K562 (cell line): ENCODE measurements around the gene SLIT1.

Source experiments
- CREM ChIP-seq: IDR thresholded peaks from 2 replicates; pipeline ENCODE4 v1.6.1; 2014; ENCODE audit warnings: antibody characterized with exemption, low read depth
- CTCF ChIP-seq, 3 experiments: IDR thresholded peaks in 2 of 3; conservative IDR thresholded peaks in 1 of 3; 2 replicates each; pipeline ENCODE4 v1.5.1; 2011 to 2012; ENCODE audit warnings: low read length in 3 of 3, mild to moderate bottlenecking in 3 of 3, control low read depth in 2 of 3, improper control_type of control experiment in 1 of 3, inconsistent platforms in 1 of 3, low read depth in 1 of 3, mixed read lengths in 1 of 3, moderate library complexity in 1 of 3; ENCODE audit not compliant: insufficient read depth in 2 of 3
- DPF2 ChIP-seq: fragments of 450-650 bp; IDR thresholded peaks from 2 replicates; pipeline ENCODE4 v1.6.1; 2016
- EZH2 ChIP-seq: IDR thresholded peaks from 2 replicates; pipeline ENCODE4 v1.6.1; 2012; ENCODE audit warnings: low read depth, mild to moderate bottlenecking, inconsistent platforms, low read length, borderline replicate concordance
- FOXM1 ChIP-seq, 2 experiments: fragments of 450-650 bp in 1 of 2; sonication (generic) in 1 of 2; formaldehyde crosslinking in 1 of 2; IDR thresholded peaks; 2 replicates each; pipeline versions ENCODE4 v1.6.1 to v1.9.0; 2017 to 2022; ENCODE audit warnings: low read depth in 2 of 2, mild to moderate bottlenecking in 2 of 2, missing genetic modification reagents in 1 of 2, moderate library complexity in 1 of 2
- RCOR1 ChIP-seq, 2 experiments: IDR thresholded peaks; 2 replicates each; pipeline ENCODE4 v1.6.1; 2012; ENCODE audit warnings: low read depth in 2 of 2, low read length in 2 of 2, borderline replicate concordance in 1 of 2, improper control_type of control experiment in 1 of 2
- SP1 ChIP-seq: sonication (generic); formaldehyde crosslinking; IDR thresholded peaks from 2 replicates; pipeline ENCODE4 v1.8.1; 2022; ENCODE audit warnings: mild to moderate bottlenecking, missing genetic modification reagents
- USF2 ChIP-seq: sonication (generic); formaldehyde crosslinking; IDR thresholded peaks from 2 replicates; pipeline ENCODE4 v1.5.0; 2020; ENCODE audit warnings: missing genetic modification reagents
- YY1 ChIP-seq, 3 experiments: IDR thresholded peaks; 2 replicates each; pipeline ENCODE4 v1.6.1; 2011; ENCODE audit warnings: low read length in 2 of 3, mild to moderate bottlenecking in 2 of 3, moderate library complexity in 2 of 3, borderline replicate concordance in 1 of 3, control low read depth in 1 of 3, low read depth in 1 of 3; ENCODE audit not compliant: insufficient read depth in 3 of 3, insufficient replicate concordance in 2 of 3, control insufficient read depth in 1 of 3, insufficient read length in 1 of 3; ENCODE audit errors: extremely low read depth in 1 of 3
- ZNF408 ChIP-seq: fragments of 250-450 bp; sonication (Bioruptor Pico); IDR thresholded peaks from 2 replicates; pipeline ENCODE4 v1.4.0; 2020; ENCODE audit warnings: low read depth, mild to moderate bottlenecking, moderate library complexity
- ZSCAN29 ChIP-seq: fragments of 450-650 bp; IDR thresholded peaks from 2 replicates; pipeline ENCODE4 v1.6.1; 2017

DNA sequence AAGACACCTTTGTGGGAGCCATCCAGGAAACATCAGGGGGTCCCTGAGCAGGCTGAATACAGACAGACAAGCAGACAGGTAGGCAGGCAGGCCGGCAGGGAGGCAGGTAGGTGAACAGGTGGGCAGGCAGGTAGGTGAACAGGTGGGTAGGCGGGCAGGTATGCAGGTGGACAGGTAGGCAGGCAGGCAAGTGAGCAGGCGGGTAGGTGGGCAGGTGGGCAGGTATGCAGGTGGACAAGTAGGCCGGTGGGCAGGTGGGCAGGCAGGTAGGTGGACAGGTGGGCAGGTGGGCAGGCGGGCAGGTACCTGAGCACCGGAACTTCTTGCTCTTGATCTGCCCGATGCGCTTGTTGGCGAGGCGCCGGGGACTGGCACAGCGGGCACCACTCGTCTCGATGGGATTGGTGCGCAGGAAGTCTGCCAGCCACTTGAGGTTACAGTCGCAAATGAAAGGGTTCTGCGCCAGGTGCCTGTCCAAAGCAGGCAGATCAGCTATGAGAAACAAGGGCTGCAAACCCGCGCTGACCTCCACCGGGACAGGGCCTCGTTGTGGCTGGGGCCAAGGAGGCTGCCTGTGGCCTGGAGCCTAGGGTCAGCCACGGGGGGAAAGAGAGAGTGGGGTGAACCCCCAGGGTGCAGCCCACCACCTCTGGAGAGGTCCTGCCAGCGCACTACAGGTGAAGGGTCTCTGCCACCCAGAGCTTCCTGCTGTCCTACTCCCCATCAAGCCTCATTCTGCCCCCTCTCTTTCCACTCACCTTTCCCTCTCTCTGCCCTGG lies 136.9 kb downstream of the SLIT1 start:
- TF ChIP-seq SP1 (CRISPR knock-in tag) (no peak), RCOR1 (IDR thresholded peaks at IDR 0.05; ENCODE audit: borderline replicate concordance in 1 of 2, low read depth in 2 of 2, low read length in 2 of 2) (no peak), ZSCAN29 (no peak), YY1 (IDR thresholded peaks at IDR 0.05; ENCODE audit: borderline replicate concordance in 1 of 3, control insufficient read depth in 1 of 3, extremely low read depth in 1 of 3, insufficient read depth in 3 of 3, insufficient read length in 1 of 3, insufficient replicate concordance in 2 of 3, low read depth in 1 of 3, low read length in 2 of 3) (no peak), ZNF408 (CRISPR knock-in tag) (no peak), FOXM1 (IDR thresholded peaks at IDR 0.05; ENCODE audit: low read depth) (no peak), FOXM1 (CRISPR knock-in tag; IDR thresholded peaks at IDR 0.05; ENCODE audit: low read depth) (no peak), USF2 (no peak), CTCF (IDR thresholded peaks at IDR 0.05 in 2 of 3, conservative IDR thresholded peaks at IDR 0.05 in 1 of 3; ENCODE audit: insufficient read depth in 2 of 3, low read depth in 1 of 3, low read length in 3 of 3) (no peak), CREM (no peak), DPF2 (no peak), EZH2 (no peak)
